KMS-11 (cell line): ENCODE data around the gene NTRK3.

Source experiments
- H2AFZ ChIP-seq: fragments of 200-600 bp; sonication (generic); 2 replicates; pipeline ENCODE4 v1.6.1; 2016; ENCODE audit warnings: antibody characterized with exemption, mixed run types, low read depth
- H3K27ac ChIP-seq: fragments of 200-600 bp; sonication (generic); 2 replicates; pipeline ENCODE4 v1.6.1; 2016; ENCODE audit warnings: mild to moderate bottlenecking, mixed run types
- H3K27me3 ChIP-seq: fragments of 200-600 bp; sonication (generic); 2 replicates; pipeline ENCODE4 v1.6.1; 2017; ENCODE audit warnings: mild to moderate bottlenecking, low read depth, mixed run types, moderate library complexity; ENCODE audit not compliant: insufficient read depth
- H3K36me3 ChIP-seq: fragments of 200-600 bp; sonication (generic); 2 replicates; pipeline ENCODE4 v1.6.1; 2017; ENCODE audit warnings: mild to moderate bottlenecking, mixed run types; ENCODE audit not compliant: insufficient read depth
- H3K4me1 ChIP-seq: fragments of 200-600 bp; sonication (generic); 2 replicates; pipeline ENCODE4 v1.6.1; 2016; ENCODE audit warnings: mild to moderate bottlenecking, low read depth, mixed run types; ENCODE audit not compliant: poor library complexity, severe bottlenecking
- H3K4me2 ChIP-seq: fragments of 200-600 bp; sonication (generic); 2 replicates; pipeline ENCODE4 v1.7.0; 2016; ENCODE audit warnings: mild to moderate bottlenecking, mixed run types
- H3K4me3 ChIP-seq: fragments of 200-600 bp; sonication (generic); IDR thresholded peaks from 2 replicates; pipeline ENCODE4 v1.6.1; 2017; ENCODE audit warnings: low read depth, low read length, mixed read lengths; ENCODE audit not compliant: insufficient read depth
- H3K79me2 ChIP-seq: fragments of 200-600 bp; sonication (generic); 2 replicates; pipeline ENCODE4 v1.6.1; 2016; ENCODE audit warnings: low read depth, mixed run types; ENCODE audit not compliant: insufficient read depth
- H3K9ac ChIP-seq: fragments of 200-600 bp; sonication (generic); 2 replicates; pipeline ENCODE4 v1.6.1; 2016; ENCODE audit warnings: mild to moderate bottlenecking, mixed run types
- H4K20me1 ChIP-seq: fragments of 200-600 bp; sonication (generic); 2 replicates; pipeline ENCODE4 v1.6.1; 2016; ENCODE audit warnings: mild to moderate bottlenecking, mixed run types; ENCODE audit not compliant: insufficient read depth
- CTCF ChIP-seq: fragments of 200-600 bp; sonication (generic); conservative IDR thresholded peaks from 2 replicates; pipeline ENCODE4 v1.6.1; 2017; ENCODE audit warnings: low read depth, mild to moderate bottlenecking, antibody characterized with exemption, low read length, moderate library complexity, mixed read lengths

Gene NTRK3

GRCh38 chr15:88022716-88023115 is 233.8 kb downstream of the NTRK3 start:
- H3K4me2 ChIP-seq: no peak overlapping the region
- no peaks in the 10 kb centered on the region for H3K36me3 ChIP-seq
- no peak overlapping the region for H3K27ac ChIP-seq
- H2AFZ ChIP-seq: no peak overlapping the region
- TF ChIP-seq CTCF: no peak
- H3K4me3 ChIP-seq: no peak overlapping the region
- H3K9ac ChIP-seq: no peak overlapping the region
- no peaks in the 10 kb centered on the region for H3K27me3 ChIP-seq
- H4K20me1 ChIP-seq: no peaks in the 10 kb centered on the region
- H3K4me1 ChIP-seq: no peaks in the 10 kb centered on the region
- H3K79me2 ChIP-seq: no peaks in the 10 kb centered on the region

- Histone ChIP-seq H4K20me1 (no peaks in the 10 kb centered on the region), H3K79me2 (no peaks in the 10 kb centered on the region), H3K27ac (no peak overlapping the region), H3K9ac (no peak overlapping the region), H3K36me3 (no peaks in the 10 kb centered on the region), H3K4me3 (no peak overlapping the region), H3K4me1 (no peaks in the 10 kb centered on the region), H3K4me2 (no peak overlapping the region), H3K27me3 (no peaks in the 10 kb centered on the region), H2AFZ (no peak overlapping the region)
- TF ChIP-seq CTCF: no peak
These were observed 234.9 kb downstream of the NTRK3 start for GRCh38 chr15:88021601-88022000.

- no peaks in the 10 kb centered on the region for H3K79me2 ChIP-seq
- H3K4me3 ChIP-seq: no peak overlapping the region
- H3K27ac ChIP-seq: no peak overlapping the region
- no peaks in the 10 kb centered on the region for H4K20me1 ChIP-seq
- no peak overlapping the region for H3K9ac ChIP-seq
- H3K4me2 ChIP-seq: no peak overlapping the region
- no peak for TF ChIP-seq CTCF
- no peak overlapping the region for H2AFZ ChIP-seq
- H3K4me1 ChIP-seq: no peaks in the 10 kb centered on the region
- no peaks in the 10 kb centered on the region for H3K36me3 ChIP-seq
- no peaks in the 10 kb centered on the region for H3K27me3 ChIP-seq
These were observed 235.7 kb downstream of the NTRK3 start for GRCh38 chr15:88020806-88021205.

- H3K27ac ChIP-seq: no peak overlapping the region
- no peaks in the 10 kb centered on the region for H4K20me1 ChIP-seq
- H3K36me3 ChIP-seq: no peaks in the 10 kb centered on the region
- H3K4me3 ChIP-seq: no peak overlapping the region
- no peak overlapping the region for H2AFZ ChIP-seq
- H3K9ac ChIP-seq: no peak overlapping the region
- no peaks in the 10 kb centered on the region for H3K79me2 ChIP-seq
- H3K4me1 ChIP-seq: no peaks in the 10 kb centered on the region
- TF ChIP-seq CTCF: no peak
- H3K27me3 ChIP-seq: no peaks in the 10 kb centered on the region
- no peak overlapping the region for H3K4me2 ChIP-seq
These were observed 236.9 kb downstream of the NTRK3 start for GRCh38 chr15:88019656-88020055.
